CD4-positive, alpha-beta T cell treated with Interleukin-6 at 100 ng/mL for 8 hours (primary cell): ENCODE measurements around the gene CPVL.

Experiments
- DNase-seq: peaks from one replicate; pipeline ENCODE4 v3.0.0-alpha.2; 2020; ENCODE audit warnings: mixed read lengths, low spot score

Gene CPVL

DNA sequence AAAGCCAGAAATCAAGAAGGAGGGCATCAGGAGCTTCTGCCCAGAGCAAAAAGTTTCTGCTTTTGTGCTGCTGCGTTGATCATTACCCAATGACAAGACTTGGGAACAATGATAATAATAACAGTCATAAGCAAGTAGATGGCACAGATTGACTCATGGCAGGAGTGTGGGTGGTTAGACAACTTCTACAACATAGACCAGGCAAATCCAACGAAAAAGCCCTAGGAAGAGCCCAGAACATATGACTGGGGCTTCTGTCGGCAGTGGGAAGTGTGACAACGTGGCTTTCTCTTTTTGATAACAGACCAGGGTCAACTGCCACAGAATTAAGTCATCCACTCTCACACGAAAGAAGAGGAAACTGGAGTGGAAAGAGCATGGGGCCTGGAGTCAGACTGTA is 102.8 kb downstream of the CPVL start:
- DNase-seq = no peak

DNA sequence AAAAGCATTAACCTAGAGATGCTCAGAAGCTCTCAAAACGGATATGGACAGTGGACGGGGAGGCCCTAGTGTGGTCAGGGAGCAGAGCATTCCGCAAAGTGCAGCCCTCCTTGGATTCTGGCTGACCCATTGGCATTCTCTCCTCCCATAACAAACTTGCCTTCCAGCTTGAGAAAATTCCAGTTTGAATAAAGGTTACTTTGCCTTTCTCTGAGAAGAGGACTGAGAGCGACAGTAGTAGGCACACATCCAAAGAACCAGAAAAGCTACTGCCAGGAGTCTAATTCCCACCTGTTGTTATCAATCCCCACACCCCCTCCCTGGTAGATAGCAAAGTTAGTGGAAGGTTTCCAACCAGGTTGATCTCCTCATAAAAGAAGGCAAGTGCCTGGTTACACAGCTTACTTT is 103.5 kb downstream of the CPVL start:
- DNase-seq = no peak

DNA sequence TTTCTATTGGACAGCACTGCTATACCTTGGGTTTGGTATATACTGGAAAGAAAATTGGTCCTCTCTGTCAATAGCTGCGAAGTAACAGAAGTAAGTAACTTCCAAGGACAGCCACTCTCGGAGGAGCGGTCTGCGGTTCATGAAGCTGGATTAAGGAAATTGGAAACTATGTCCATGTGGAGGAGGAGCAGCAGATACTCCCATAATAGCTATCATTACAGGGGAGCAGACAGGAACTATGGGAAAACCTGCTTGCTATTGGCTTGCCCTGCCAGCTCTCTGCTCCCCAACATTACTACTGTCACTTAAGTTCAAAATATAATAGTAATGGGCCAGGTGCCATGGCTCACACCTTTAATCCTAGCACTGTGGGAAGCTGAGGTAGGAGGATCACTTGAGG is 104.3 kb downstream of the CPVL start:
- no peak for DNase-seq

DNA sequence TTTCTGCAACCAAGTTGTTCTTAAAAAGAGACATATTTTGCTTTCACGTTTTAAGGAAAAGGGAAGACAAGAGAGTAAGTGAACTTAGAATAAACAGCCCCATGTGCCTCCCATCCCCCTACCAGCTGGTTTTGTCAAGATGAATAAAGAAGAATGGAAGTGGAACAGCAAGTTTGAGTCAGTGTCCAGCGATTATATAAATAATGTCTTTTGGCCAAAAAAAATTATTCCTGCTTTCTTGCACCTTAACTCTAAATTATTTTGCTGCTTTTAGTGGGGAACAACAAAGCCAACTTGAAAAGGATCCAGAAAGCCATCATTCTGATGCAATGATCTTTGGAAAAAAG is 105.8 kb downstream of the CPVL start:
- DNase-seq = no peak

DNA sequence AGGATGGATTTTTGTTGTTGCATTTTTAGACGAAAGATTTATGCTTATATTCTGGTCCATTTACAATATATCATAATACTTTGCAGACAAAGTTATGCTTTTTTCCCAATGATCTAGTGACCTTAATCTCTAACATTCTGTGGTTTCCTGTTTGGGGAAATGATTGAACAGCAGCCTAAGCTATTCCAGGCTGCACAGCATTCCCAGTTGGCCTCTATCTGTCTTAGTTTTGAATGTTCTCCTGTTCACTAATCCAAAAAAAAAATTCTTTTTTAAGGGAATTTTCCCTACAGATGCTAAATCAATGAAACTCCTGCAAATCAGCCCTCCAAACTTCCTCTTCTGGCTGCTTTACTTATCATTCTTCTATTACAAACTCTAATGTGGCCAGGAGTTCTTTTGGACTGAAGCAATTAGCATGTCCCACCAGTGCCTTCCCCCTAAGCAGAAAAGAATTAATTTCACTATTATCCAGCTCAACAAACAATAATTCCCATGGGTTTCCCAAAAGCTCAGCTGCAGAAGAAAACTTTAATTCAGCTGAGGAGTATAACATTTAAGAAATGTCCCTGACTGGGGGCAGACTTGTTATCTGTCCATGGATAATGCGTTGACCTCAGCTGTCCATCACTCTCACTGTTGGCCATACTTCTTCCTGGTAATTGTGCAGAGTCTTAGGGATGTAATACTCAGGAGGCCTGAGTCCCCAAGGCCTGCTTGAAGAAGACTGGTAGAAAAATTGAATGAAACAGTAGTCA is 106.3 kb downstream of the CPVL start:
- no peak for DNase-seq

DNA sequence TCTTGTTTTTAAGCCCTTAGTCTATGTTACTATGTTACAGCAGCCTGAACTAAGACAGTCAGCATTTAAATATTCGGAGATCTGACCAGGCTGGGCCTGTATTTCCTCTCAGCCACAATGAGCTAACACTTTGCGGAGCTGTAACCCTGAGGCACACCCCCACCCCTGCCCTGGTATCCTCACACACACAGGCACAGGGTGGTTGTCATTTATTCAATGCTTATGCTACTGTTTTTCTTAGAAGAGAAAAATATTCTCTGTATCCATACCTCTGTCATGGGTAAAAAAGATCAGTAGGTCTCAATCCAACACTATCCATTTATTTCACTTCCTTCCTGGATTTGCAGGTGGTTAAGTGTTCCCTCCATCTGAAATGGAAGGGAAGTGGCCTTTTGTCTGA is 107.9 kb downstream of the CPVL start:
- DNase-seq = no peak

DNA sequence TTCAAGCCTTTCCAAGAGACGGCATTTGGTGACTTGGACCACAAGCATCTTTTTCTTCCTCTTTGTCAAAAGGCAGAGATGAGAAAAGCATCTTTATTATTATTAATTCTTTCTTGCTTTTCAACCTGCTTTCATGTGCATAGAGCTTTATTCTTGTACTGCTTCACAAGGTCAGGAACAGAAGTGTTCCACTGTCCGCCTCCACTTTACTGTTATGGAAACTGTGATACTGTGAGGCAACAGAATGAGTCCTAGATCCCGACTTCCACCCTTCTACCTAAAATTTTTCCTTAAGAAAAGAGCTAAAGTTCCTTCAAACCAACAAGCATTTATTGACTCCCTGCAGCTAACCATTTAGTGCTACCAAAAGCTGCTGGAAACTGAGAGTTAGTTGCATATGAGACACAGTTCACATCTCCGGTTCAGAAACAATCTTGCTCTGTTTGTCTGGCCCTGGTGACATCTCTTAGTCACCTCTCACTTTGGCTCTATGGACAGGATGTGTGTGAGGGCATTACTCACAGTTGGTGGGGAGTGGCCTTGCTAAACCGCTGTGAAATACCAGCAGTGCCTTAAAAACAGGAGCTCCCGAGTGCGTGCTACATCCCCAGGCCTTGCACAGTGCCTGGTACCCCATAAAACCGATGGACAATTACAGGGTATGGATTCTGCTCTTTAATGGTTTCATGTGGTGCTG is 111.1 kb downstream of the CPVL start:
- DNase-seq = no peak

DNA sequence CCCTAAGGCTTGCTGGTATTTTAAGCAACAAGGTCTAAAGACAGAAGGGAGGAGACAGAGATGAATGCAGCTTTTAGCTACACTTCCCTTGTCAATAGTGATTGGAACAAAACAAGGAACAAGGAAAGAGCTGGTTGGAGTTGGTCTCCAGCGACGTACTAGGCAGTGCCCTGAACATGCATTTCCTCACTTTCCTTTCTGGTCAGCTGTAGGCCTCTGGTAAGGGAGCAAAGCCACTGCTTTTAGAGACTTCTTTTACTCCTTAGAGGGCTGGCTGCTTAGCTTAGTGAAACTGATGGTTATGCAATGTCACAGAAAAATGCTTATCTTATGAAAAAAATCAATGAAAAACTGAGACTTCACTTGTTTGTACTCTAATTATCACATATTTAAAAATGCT is 112.8 kb downstream of the CPVL start:
- no peak for DNase-seq

DNA sequence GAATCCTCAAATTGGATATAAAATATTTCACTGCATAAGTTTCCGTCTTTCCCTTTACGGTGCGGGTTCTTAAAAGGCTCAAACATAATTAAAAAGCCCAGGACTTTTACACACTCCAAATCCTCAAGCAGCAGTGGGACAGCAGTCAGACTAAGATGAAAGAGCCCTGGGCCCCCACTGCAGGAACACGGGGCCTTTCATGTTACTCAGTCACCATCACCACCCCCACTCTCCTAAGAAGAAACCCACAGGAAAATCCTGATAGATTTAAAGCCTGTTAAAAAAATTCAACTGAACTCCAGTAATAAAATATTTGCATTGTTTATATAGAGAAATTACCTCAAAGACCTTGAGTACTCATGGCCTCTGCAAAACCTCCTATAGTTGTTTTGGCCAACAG is 114.2 kb downstream of the CPVL start:
- DNase-seq = no peak

DNA sequence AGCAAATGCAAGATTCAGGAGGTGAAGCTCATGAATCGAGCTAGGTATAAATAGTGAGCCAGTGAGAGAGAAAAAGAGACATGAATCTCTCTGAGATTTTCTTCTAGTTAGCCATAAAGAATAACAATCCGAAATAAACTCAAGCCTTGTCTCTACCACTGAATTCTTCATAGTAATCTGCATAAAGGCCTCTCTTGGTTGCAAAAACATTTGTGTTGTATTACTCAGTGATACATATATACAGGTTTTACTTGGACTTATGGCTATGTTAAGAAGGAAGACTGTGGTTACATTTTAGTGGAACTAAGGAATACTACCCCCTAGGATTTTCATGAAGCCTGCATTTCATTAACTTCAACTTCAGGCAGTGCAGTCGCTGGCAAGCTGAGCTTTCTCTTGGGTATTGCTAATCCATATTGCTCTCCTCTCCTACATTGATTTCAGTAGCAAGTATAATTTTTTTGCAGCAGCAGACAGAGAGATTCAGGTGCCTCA is 115.5 kb downstream of the CPVL start:
- DNase-seq = no peak

DNA sequence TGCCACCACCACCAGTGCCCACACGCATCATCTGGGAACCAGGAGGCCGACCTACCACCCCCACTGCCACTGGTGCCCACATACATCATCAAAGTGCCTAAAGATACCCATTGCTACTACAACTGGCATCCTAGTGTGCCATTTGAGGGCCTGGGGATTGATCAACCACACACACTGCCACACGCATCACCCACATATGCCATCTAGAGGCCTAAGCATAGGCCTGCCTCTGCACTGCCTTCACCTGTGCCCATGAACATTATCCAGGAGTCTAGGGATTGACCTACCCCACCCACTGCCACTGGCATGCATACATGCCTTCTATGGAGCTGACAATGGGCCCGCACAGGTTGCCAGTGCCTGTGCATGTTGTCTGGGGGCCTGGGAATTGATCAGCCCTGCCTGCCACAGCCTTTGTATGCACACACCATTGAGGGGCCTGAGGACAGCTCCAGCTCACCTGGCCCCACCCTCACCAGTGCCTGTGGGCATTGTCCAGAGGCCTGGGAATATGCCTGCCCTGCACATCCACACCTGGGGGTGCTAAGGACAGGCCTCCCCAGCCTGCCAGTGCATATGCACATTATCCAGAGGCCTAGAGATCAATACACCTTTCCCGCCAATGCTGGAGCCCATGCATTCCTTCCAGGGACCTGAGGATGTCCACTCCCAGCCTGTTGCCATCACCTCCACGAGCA is 123.9 kb downstream of the CPVL start:
- DNase-seq = no peak

DNA sequence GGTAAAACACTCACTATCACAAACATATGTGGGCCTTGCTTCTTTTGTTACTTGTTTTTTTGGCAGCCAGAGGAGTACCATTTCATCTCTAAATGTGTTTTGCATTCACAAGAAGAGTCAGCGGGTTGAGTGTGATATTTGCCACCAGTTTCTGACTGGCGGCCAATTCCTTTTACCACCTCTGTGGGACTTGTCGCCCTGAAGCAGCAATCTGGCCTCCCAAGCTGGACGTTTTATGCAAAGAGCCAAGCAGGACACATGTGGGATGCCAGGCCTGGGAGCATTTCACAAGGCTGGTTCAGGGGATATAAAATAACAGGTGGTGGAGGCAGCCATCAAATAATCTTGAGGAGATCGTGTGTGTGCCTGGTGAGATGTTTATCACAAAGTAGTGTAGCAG is 126.4 kb downstream of the CPVL start:
- DNase-seq = no peak

DNA sequence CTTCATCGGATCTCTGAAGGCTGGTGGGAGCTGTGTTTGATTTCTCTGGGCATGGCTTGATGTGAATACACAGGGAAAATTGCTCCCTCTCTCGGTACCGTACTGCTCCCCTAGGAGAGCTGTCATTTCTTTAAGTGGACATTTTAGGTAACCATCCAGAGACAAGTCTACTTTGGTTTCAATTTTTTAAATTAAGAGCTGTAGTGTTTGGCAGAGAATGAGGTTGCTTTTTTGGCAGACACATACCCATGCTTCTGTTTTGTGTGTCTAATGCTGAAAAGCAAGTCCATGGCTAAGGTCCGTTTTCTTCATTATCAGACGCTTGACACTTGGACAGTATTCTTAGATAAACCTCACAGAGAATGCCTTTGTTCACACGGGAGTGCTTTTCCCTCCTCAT is 127.0 kb downstream of the CPVL start:
- DNase-seq = no peak

DNA sequence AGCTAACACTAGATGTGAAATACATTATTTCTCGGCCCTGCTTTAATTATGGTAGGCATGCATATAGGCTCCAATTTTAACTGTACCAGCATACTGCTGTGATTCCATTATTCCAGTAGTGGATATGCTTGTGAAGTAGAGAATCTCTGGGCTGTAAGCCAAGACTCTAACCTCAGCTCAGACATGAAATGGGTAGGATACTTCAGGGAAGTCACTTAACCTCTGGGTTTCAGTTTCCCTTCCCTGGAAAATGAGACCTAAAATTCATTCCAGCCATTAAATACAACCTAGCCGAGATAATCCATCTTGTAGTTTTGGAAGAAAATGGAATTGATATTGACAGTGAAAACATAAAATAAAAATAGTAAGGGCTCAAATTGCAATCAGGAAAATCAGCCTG is 128.6 kb downstream of the CPVL start:
- no peak for DNase-seq

DNA sequence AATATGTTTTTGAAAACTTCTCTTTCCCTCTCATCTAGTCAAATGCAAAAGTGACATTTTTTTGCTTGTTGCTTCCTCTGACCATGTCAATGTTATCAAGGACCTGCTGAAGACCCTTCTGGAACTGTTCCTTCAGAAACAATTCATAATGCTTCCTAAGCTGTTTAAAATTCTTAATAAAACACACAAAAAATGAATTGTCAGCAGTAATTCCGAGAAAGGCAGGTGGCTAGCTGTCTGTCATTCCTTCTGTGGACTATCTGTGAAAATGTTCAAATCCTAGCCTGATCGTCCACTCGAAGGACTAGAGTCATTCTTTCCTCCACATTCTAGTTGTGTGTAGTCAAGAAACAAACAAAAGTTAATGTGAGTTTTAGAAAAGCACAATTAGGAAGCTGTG is 131.6 kb downstream of the CPVL start:
- DNase-seq = no peak

DNA sequence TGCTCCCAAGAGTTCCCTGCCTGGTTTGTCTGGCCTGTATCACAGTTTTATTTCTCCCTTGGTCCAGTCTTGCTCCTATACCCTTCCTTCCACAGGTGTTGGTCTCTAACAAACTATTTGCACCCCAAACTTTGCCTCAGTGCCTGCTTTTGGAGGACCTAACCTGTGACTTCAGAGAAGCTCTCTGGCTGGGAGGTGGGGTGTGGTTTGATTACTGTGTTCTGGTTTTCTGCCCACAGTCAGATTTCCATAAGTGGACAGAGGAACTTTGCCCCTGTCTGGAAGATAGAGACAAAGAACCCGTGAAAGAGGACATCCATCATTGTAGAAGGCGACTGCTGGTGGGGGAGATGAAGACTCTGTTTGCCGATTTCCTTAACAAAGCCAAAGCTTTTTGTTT is 132.4 kb downstream of the CPVL start:
- DNase-seq = no peak

DNA sequence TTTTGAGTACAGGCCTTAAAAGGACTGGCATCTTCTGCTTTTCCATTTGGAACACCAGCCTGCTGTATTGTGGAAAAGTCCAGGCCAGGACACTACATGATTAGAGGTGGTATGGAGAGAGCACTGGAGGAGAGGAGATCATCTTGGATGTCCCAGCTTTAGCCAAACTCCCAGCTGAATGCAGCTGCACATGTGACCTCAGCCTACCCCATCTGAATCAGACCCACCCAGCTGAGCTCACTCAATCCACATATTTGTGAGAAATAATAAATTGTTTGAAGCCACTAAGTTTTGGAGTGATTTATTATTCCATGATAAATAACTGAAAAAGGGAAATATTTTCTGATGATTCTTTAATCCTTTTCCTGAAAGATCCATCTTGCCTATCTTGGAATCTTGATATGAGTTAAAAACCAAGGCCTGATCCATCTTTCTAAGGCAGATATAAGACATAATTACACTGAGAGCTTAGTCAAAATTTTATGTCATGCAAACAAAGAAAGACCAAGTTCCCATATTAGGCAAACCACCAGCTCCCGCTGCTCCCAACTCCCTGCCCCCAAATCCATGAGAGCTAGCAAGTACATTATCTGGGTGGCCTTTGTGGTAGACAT is 133.1 kb downstream of the CPVL start:
- no peak for DNase-seq

DNA sequence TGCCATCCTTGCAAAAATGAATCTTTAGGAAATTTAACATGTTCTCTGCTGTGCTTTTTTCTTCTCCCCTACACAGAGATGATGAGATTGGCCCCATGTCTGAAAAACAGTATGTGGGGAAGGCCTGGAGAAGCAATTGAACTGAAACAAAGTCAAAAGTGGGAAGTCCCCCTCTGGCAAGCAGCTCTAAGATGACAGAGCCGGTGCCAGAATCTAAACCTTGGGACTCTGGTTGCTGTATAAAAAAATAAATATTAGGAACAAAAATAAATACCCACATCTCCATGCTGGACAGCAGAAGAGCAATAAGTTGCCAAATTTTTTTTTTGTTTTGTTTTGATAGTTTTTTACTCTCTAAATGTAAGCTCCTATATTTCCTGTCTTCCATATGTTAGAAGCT is 136.4 kb downstream of the CPVL start:
- DNase-seq = no peak

DNA sequence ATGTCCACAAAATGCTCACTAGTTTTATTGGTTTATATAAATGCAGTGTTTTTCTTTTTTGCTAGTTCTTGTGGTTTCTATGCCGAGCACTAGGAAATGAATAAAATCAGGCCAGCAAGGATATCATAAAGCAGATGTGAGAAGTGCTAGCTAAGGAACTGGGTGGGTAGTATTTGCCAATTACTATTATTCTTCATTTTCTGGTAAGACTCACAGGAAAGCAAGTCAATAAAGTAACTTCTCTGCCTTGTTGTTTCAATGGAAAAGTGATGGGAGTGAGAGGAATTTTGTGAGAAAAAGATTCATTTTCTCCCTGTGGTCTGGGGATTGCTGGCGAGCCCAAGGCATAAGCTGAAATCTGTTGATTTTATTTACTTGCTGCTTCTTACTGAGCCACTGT is 137.7 kb downstream of the CPVL start:
- DNase-seq = no peak

DNA sequence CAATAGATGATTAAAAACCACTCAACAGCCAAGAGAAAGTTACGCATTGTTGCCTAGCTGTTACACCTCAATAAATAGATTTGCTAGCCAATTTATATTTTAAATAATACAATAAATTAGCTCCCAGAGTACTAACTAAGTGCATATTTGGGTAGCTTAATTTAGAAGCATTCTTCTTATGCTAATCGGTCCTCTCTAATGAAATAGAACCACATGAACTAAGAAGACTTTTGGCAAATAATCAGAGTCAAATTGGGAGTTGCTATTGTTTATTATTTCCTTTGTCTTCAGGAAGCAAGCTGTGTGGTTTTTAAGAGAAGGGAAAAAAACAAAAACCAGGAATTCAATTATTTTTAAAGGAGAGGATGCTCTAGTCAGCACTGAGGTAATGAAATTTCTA is 139.2 kb downstream of the CPVL start:
- no peak for DNase-seq

DNA sequence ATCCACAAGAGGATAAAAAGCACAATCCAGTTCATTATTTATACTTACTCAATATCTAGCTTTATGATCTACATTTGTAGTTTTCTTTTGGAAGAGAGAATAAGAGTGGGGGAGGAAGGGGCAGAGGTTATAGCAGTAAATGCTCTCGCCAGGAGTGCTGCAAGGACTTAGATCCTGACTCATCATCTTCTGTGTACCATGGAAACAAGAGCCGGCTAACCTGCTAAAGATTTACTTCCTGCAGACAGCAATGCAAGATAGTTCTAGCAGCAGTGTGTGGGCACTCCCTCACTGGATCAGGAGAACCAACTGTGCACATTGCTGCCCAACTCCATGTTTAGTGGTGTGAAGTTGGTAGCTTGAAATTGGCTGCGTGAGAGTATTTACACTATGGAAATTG is 140.5 kb downstream of the CPVL start:
- no peak for DNase-seq

DNA sequence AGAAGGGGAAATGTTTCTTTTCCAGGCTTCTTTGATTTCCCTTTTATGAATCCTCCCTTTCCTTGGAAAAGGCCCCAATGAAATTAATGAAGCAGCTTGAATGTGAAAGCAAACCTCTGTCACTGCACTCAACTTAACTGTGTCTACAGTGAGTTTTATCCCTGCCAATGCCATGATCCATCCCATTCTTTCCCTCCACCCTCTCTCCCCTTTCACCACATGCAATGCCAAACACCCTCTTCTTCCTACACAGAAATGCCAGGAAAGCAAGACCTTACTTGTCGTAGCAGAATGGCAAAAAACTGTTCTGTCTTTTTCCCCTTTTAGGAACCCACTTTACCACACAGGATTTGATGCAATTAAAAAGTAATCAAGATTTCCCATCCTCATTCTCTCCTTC is 140.9 kb downstream of the CPVL start:
- no peak for DNase-seq

DNA sequence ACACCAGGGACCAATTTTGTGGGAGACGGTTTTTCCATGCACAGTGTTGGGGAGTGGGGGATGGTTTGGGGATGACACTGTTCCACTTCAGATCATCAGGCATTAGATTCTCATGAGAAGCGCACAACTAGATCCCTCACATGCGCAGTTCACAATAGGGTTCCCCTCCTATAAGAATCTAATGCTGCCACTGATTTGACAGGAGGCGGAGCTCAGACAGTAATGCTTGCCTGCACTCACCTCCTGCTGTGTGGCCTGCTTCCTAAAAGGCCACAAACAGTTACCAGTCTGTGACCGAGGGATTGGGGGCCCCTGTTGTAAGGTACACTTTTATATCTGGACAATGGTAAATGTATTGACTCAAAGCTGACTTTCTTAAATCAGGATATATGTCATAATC is 142.6 kb downstream of the CPVL start:
- DNase-seq = no peak
